Stimulated activated naive CD4-positive, alpha-beta T cell treated with Interleukin-2 at 50 U/mL for 16 hours (primary cell): Measurements from ENCODE around the gene AP1G2.
"Not testable (repeated sequence)": the region's sequence is repeated elsewhere in the genome, so short reads cannot be mapped to it uniquely, and the experiment has no call there.

Experiments used
- DNase-seq: peaks from one replicate; lab custom pipeline; 2025; lab: John Stamatoyannopoulos, UW

Gene AP1G2

GRCh38 chr14:23567186-23568020, at the start of gene AP1G2:
Gene AP1G2, minus strand, starts transcription at chr14:23567791. Its CDS starts 477 bp downstream, at chr14:23567314.
- DNase-seq = peak; percentile 88

- no peak for DNase-seq
These were observed 48.3 kb upstream of the AP1G2 start for GRCh38 chr14:23615856-23616255.

- no peak for DNase-seq
These were observed 46.8 kb upstream of the AP1G2 start for GRCh38 chr14:23614395-23614828.

- no peak for DNase-seq
These were observed 45.9 kb upstream of the AP1G2 start for GRCh38 chr14:23613242-23614070.

- DNase-seq = no peak
These were observed 45.2 kb upstream of the AP1G2 start for GRCh38 chr14:23612802-23613201.

GRCh38 chr14:23612354-23612732, 44.8 kb upstream of the AP1G2 start:
- no peak for DNase-seq

GRCh38 chr14:23610815-23611289, 43.3 kb upstream of the AP1G2 start:
- no peak for DNase-seq

- DNase-seq = no peak
These were observed 42.7 kb upstream of the AP1G2 start for GRCh38 chr14:23610090-23610814.

GRCh38 chr14:23609411-23610089, 42.0 kb upstream of the AP1G2 start:
- DNase-seq = not testable (repeated sequence)

GRCh38 chr14:23609001-23609400, 41.4 kb upstream of the AP1G2 start:
- no peak for DNase-seq

- DNase-seq = no peak
These were observed 40.9 kb upstream of the AP1G2 start for GRCh38 chr14:23608454-23608853.

- peak; percentile 12 for DNase-seq
These were observed 38.5 kb upstream of the AP1G2 start for GRCh38 chr14:23605931-23606585.

GRCh38 chr14:23604675-23605170, 37.1 kb upstream of the AP1G2 start:
- DNase-seq = no peak

GRCh38 chr14:23604148-23604547, 36.6 kb upstream of the AP1G2 start:
- DNase-seq = no peak

- no peak for DNase-seq
These were observed 35.5 kb upstream of the AP1G2 start for GRCh38 chr14:23603103-23603502.

- no peak for DNase-seq
These were observed 34.8 kb upstream of the AP1G2 start for GRCh38 chr14:23602181-23603095.

GRCh38 chr14:23601845-23602180, 34.2 kb upstream of the AP1G2 start:
- no peak for DNase-seq

- DNase-seq = no peak
These were observed 33.8 kb upstream of the AP1G2 start for GRCh38 chr14:23601424-23601823.

GRCh38 chr14:23600806-23601205, 33.2 kb upstream of the AP1G2 start:
- no peak for DNase-seq

- DNase-seq = no peak
These were observed 32.7 kb upstream of the AP1G2 start for GRCh38 chr14:23600322-23600707.
